Activated T-helper 1 cell treated with anti-CD3 and anti-CD28 coated beads, Interleukin-2, amount 50 U/mL, for 16 hours (primary cell): ENCODE measurements around the gene SLC2A9.

Source experiments
- DNase-seq, 2 donors: peaks; one replicate each; pipeline ENCODE4 v3.0.0-alpha.2; 2020; ENCODE audit warnings: low read depth in 1 of 2, low spot score in 1 of 2

The SLC2A9 gene

GRCh38 chr4:9894644-9895332, 126.5 kb downstream of the SLC2A9 start:
- DNase-seq: no peak

GRCh38 chr4:9893329-9894108, 127.8 kb downstream of the SLC2A9 start:
- DNase-seq: no peak

- no peak for DNase-seq
These were observed 129.6 kb downstream of the SLC2A9 start for GRCh38 chr4:9891740-9892139.

GRCh38 chr4:9891056-9891455, 130.2 kb downstream of the SLC2A9 start:
- no peak for DNase-seq

- DNase-seq: no peak
These were observed 132.0 kb downstream of the SLC2A9 start for GRCh38 chr4:9889306-9889705.

GRCh38 chr4:9885958-9886357, 135.3 kb downstream of the SLC2A9 start:
- DNase-seq: no peak

GRCh38 chr4:9880406-9881197, 140.7 kb downstream of the SLC2A9 start:
- no peak for DNase-seq

GRCh38 chr4:9877123-9877522, 144.2 kb downstream of the SLC2A9 start:
- no peak for DNase-seq

- DNase-seq: no peak
These were observed 145.8 kb downstream of the SLC2A9 start for GRCh38 chr4:9875516-9875915.

- no peak for DNase-seq
These were observed 146.9 kb downstream of the SLC2A9 start for GRCh38 chr4:9874385-9874784.

- no peak for DNase-seq
These were observed 151.0 kb downstream of the SLC2A9 start for GRCh38 chr4:9870165-9870790.

- DNase-seq: no peak
These were observed 153.4 kb downstream of the SLC2A9 start for GRCh38 chr4:9867751-9868425.

- no peak for DNase-seq
These were observed 154.4 kb downstream of the SLC2A9 start for GRCh38 chr4:9866931-9867330.

- no peak for DNase-seq
These were observed 159.7 kb downstream of the SLC2A9 start for GRCh38 chr4:9861561-9861960.

- no peak for DNase-seq
These were observed 161.5 kb downstream of the SLC2A9 start for GRCh38 chr4:9859810-9860209.

- DNase-seq: no peak
These were observed 171.8 kb downstream of the SLC2A9 start for GRCh38 chr4:9849538-9849920.

GRCh38 chr4:9847968-9848748, 173.1 kb downstream of the SLC2A9 start:
- no peak for DNase-seq

- no peak for DNase-seq
These were observed 175.4 kb downstream of the SLC2A9 start for GRCh38 chr4:9845791-9846493.

GRCh38 chr4:9841072-9841471, 180.2 kb downstream of the SLC2A9 start:
- no peak for DNase-seq

GRCh38 chr4:9835430-9835829, 185.9 kb downstream of the SLC2A9 start:
- DNase-seq: no peak
